Muscle layer of duodenum (tissue), 2 donors: ENCODE measurements around the gene MOCS3.

Experiments used
- H3K27ac ChIP-seq: one replicate; pipeline ENCODE4 v1.7.0; 2013; ENCODE audit warnings: mild to moderate bottlenecking, low read length
- H3K27me3 ChIP-seq: one replicate; pipeline ENCODE4 v1.7.0; 2013; ENCODE audit warnings: low read depth, mild to moderate bottlenecking, control low read depth, low read length
- H3K36me3 ChIP-seq, 2 donors: one replicate each; pipeline ENCODE4 v1.7.0; 2013; ENCODE audit warnings: low read length in 2 of 2, control low read depth in 1 of 2, mild to moderate bottlenecking in 1 of 2; ENCODE audit not compliant: insufficient read depth in 2 of 2, control insufficient read depth in 1 of 2
- H3K4me1 ChIP-seq, 2 donors: one replicate each; pipeline ENCODE4 v1.7.0; 2013; ENCODE audit warnings: low read length in 2 of 2, mild to moderate bottlenecking in 2 of 2, control low read depth in 1 of 2, moderate library complexity in 1 of 2; ENCODE audit not compliant: insufficient read depth in 2 of 2, control insufficient read depth in 1 of 2
- H3K4me3 ChIP-seq, 2 donors: one replicate each; pipeline ENCODE4 v1.7.0; 2013; ENCODE audit warnings: low read length in 2 of 2, low read depth in 1 of 2, mild to moderate bottlenecking in 1 of 2
- H3K9me3 ChIP-seq, 2 donors: one replicate each; pipeline ENCODE4 v1.7.0; 2013; ENCODE audit warnings: low read length in 2 of 2, control low read depth in 1 of 2, mild to moderate bottlenecking in 1 of 2; ENCODE audit not compliant: control insufficient read depth in 1 of 2
- donor health status: healthy.

MOCS3 gene

DNA sequence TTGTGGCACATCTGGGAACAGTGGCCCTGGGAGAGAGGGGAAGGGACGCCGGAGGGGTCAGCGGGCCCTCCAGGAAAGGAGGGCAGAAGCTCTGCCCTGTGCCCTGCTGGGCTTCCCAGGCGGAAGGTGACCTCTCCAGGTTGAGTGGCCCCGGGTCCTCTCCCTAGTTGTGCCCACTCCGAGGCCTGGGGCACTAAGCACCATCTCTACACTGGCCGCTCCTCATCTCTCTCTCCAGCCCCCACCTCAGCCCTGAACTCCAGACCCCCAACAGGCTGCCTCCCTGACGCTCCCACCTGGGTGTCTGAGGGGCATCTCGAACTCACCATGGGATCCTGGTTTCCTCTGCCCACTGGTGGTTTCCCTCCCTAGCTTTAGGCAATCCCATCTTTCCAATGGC lies 46.2 kb downstream of the MOCS3 start:
- no peaks in the 10 kb centered on the region for H3K4me1 ChIP-seq
- H3K27ac ChIP-seq, result no peak overlapping the region
- H3K4me3 ChIP-seq, result no peak overlapping the region

GRCh38 chr20:51005214-51005613 lies 46.6 kb downstream of the MOCS3 start:
- Histone ChIP-seq H3K27ac (no peak overlapping the region), H3K4me1 (no peaks in the 10 kb centered on the region), H3K4me3 (no peak overlapping the region), H3K9me3 (no peaks in the 10 kb centered on the region), H3K36me3 (no peaks in the 10 kb centered on the region), H3K27me3 (no peaks in the 10 kb centered on the region)

More for the DNA sequence above, 46.2 kb downstream of the MOCS3 start:
- Histone ChIP-seq H3K9me3 (no peaks in the 10 kb centered on the region), H3K27me3 (no peaks in the 10 kb centered on the region), H3K36me3 (no peaks in the 10 kb centered on the region)

- H3K27me3 ChIP-seq, result no peaks in the 10 kb centered on the region
- H3K36me3 ChIP-seq, result no peaks in the 10 kb centered on the region
- no peak overlapping the region for H3K4me3 ChIP-seq
- no peak overlapping the region for H3K27ac ChIP-seq
- no peaks in the 10 kb centered on the region for H3K9me3 ChIP-seq
- no peaks in the 10 kb centered on the region for H3K4me1 ChIP-seq
Measured at GRCh38 chr20:51008718-51009117, 50.1 kb downstream of the MOCS3 start.

- Histone ChIP-seq H3K9me3 (no peaks in the 10 kb centered on the region), H3K27me3 (no peaks in the 10 kb centered on the region), H3K36me3 (no peaks in the 10 kb centered on the region), H3K4me1 (no peaks in the 10 kb centered on the region), H3K27ac (no peak overlapping the region), H3K4me3 (no peak overlapping the region)
Measured at GRCh38 chr20:51009303-51010042, 50.9 kb downstream of the MOCS3 start.

- Histone ChIP-seq H3K9me3 (no peaks in the 10 kb centered on the region), H3K27ac (no peak overlapping the region), H3K4me1 (no peaks in the 10 kb centered on the region), H3K36me3 (no peaks in the 10 kb centered on the region), H3K4me3 (no peak overlapping the region), H3K27me3 (no peaks in the 10 kb centered on the region)
Measured at GRCh38 chr20:51010043-51010365, 51.4 kb downstream of the MOCS3 start.

DNA sequence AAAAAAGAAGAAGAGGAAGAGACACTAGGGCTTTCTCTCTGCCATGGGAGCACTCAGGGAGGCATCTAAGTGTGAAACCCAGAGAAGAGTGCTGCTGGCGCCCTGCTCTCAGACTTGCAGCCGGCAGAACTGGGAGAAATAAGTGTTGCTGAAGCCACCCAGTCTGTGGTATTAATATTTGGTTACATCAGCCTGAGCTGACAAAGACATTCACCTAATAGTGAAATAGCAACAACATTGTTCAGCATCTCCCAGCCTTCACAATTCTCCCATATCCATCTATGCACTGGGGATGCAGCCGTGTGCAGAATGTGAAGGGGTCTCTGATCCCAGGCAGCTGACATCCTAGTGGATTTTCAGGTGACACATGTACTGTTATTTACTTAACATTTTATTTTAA lies 52.3 kb downstream of the MOCS3 start:
- Histone ChIP-seq H3K9me3 (no peaks in the 10 kb centered on the region), H3K4me3 (no peak overlapping the region), H3K36me3 (no peaks in the 10 kb centered on the region), H3K27me3 (no peaks in the 10 kb centered on the region), H3K27ac (no peak overlapping the region), H3K4me1 (no peaks in the 10 kb centered on the region)

DNA sequence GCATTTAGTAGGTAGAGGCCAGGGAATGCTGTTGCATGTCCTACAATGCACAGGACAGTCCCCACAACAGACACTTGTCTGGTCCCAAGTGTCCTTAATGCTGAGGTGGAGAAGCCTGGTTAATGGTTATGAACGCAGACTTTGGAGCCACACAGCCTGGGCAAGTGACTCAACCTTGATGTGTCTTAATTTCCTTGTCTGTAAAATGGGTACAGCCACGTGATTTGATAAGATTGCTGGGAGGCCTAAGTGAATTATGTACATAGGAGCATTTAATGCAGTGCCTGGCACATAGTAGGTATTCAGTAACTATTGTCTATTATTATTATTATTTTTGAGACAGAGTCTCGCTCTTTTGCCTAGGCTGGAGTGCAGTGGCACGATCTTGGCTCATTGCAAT lies 52.9 kb downstream of the MOCS3 start:
- no peak overlapping the region for H3K27ac ChIP-seq
- no peaks in the 10 kb centered on the region for H3K9me3 ChIP-seq
- no peak overlapping the region for H3K4me3 ChIP-seq
- no peaks in the 10 kb centered on the region for H3K4me1 ChIP-seq
- no peaks in the 10 kb centered on the region for H3K27me3 ChIP-seq
- H3K36me3 ChIP-seq, result no peaks in the 10 kb centered on the region

GRCh38 chr20:51012357-51012756 lies 53.7 kb downstream of the MOCS3 start:
- no peaks in the 10 kb centered on the region for H3K4me1 ChIP-seq
- no peak overlapping the region for H3K27ac ChIP-seq
- no peaks in the 10 kb centered on the region for H3K36me3 ChIP-seq
- no peak overlapping the region for H3K4me3 ChIP-seq
- no peaks in the 10 kb centered on the region for H3K9me3 ChIP-seq
- H3K27me3 ChIP-seq, result no peaks in the 10 kb centered on the region
